ENCODE results near the gene LPCAT1. TPM values are rescaled to one million over a fixed set of nuclear protein-coding genes. Genes with fewer than 3 reads are reported as not detected.

Gene LPCAT1
- total and polyA plus RNA-seq, 2 of the 13 experiments (the other 11 are each of a cell fraction or from before 2014, with no cell fraction given) = 29.8 to 90.6 TPM

DNA sequence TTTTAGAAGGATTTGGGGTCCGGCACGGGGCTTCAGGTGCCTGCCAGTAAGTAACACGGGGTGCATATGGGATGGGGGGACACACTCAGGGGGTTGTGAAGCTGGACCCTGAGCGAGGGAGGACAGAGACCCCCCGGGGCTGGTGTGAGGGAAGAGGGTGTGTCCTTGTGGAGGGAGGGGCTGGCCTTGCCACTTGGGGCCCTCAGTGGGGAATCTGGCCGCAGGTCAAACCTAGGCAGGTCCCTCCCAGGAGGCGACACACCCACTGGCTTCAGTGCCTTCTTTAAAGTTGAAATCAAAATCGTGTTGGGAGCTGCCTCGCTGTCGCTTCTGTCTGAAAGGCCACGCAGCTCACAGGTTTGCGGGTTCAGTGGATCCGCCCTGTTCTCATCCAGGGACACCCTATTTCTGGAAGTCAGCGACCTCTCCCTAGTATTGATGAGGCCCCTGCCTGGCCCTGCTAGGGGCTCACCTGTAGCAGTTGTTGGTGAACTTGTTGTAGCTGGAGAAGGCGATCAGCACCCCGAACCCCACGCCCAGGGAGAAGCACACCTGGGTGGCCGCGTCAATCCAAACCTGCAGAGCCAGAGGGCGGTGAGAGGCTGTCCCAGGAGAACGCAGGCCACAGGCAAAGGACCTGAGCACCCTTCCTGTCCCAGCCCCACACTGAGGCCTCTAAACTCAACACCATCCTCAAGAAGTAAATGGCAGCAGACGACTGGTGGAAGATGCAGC, 108.0 kb downstream of the LPCAT1 start:
- CTCF ChIA-PET (ENCODE audit: low intra/inter-chr PET ratio, low total read pairs) = no interaction called here
- BruUV-seq (replicated peaks) = no TSS peak
- 18% methylated on average over 10 of the region's 22 CpGs for WGBS (ENCODE audit: low lambda C conversion rate)
- no peak for TF ChIP-seq ZNF761 (CRISPR knock-in tag; conservative IDR thresholded peaks at IDR 0.05)
- TF ChIP-seq AKAP8 (CRISPR knock-in tag; IDR thresholded peaks at IDR 0.05) = no peak
- no peak for TF ChIP-seq HCFC1 (IDR thresholded peaks at IDR 0.05; ENCODE audit: low read depth, low read length)
- no peak for TF ChIP-seq KDM5A (IDR thresholded peaks at IDR 0.05; ENCODE audit: borderline replicate concordance, low read length)
- no peak for TF ChIP-seq ZNF576 (CRISPR knock-in tag; IDR thresholded peaks at IDR 0.05)
- TF ChIP-seq NFIB (CRISPR knock-in tag; IDR thresholded peaks at IDR 0.05; ENCODE audit: borderline replicate concordance) = no peak
- TF ChIP-seq IKZF4 (CRISPR knock-in tag; IDR thresholded peaks at IDR 0.05; ENCODE audit: borderline replicate concordance, low read depth, not compliant biosample characterization) = no peak
- no peak for TF ChIP-seq GLI4 (CRISPR knock-in tag; IDR thresholded peaks at IDR 0.05; ENCODE audit: borderline replicate concordance)
- TF ChIP-seq ZNF841 (CRISPR knock-in tag; IDR thresholded peaks at IDR 0.05; ENCODE audit: borderline replicate concordance) = no peak
- no peak for TF ChIP-seq HOMEZ (CRISPR knock-in tag; IDR thresholded peaks at IDR 0.05; ENCODE audit: low read depth)
- TF ChIP-seq FOXP1 (IDR thresholded peaks at IDR 0.05) = no peak
- no peak for TF ChIP-seq FOXP1 (CRISPR knock-in tag; IDR thresholded peaks at IDR 0.05)
- no peak for TF ChIP-seq PHF5A (CRISPR knock-in tag; IDR thresholded peaks at IDR 0.05; ENCODE audit: low read depth, unreplicated experiment)
- TF ChIP-seq ZNF282 (IDR thresholded peaks at IDR 0.05; ENCODE audit: partially characterized antibody) = no peak
- no peak for TF ChIP-seq NFKBIZ (CRISPR knock-in tag; IDR thresholded peaks at IDR 0.05)
- TF ChIP-seq HMG20A (CRISPR knock-in tag; IDR thresholded peaks at IDR 0.05; ENCODE audit: borderline replicate concordance) = no peak
- TF ChIP-seq GZF1 (CRISPR knock-in tag; IDR thresholded peaks at IDR 0.05) = no peak
- TF ChIP-seq ZNF652 (CRISPR knock-in tag; IDR thresholded peaks at IDR 0.05; ENCODE audit: borderline replicate concordance, low read depth) = no peak
- no peak for TF ChIP-seq SNRNP70 (IDR thresholded peaks at IDR 0.05; ENCODE audit: low read depth, low read length)
- no peak for TF ChIP-seq ZKSCAN1 (IDR thresholded peaks at IDR 0.05; ENCODE audit: low read length)
- H3K4me1 ChIP-seq (ENCODE audit: insufficient read depth, low read length) = no peaks in the 10 kb centered on the region
- intact Hi-C loops (cut with micrococcal nuclease; ENCODE audit: unreplicated experiment) = no loop called here
- no peaks in the 10 kb centered on the region for H3K79me2 ChIP-seq (ENCODE audit: insufficient read depth, low read length)
- no peak for DNase-seq (ENCODE audit: low spot score)
- H3K4me2 ChIP-seq (ENCODE audit: low read depth, low read length) = no peak overlapping the region
- no peaks in the 10 kb centered on the region for H3K9me3 ChIP-seq (ENCODE audit: low read length)
- ATAC-seq = no peak
- H2AFZ ChIP-seq (ENCODE audit: low read length) = no peak overlapping the region
- H3K9ac ChIP-seq (ENCODE audit: insufficient read depth, low read depth, low read length) = no peak overlapping the region
- H3K27me3 ChIP-seq (ENCODE audit: control insufficient read depth in 1 of 2, insufficient read depth in 2 of 2, low read length in 2 of 2) = peaks cover 19 to 39% of the 10 kb centered on the region in 2 experiments
- no peak for FAIRE-seq
- H3K4me3 ChIP-seq (replicated peaks in 1 of 3; ENCODE audit: insufficient read depth in 1 of 3, low read depth in 2 of 3, low read length in 3 of 3) = no peak overlapping the region
- POLR2A ChIA-PET = no interaction called here
- peaks cover 4% of the 10 kb centered on the region; the same call in 1 of the 2 replicates for H4K20me1 ChIP-seq (ENCODE audit: insufficient read depth, low read length)
- H3K36me3 ChIP-seq (replicated peaks in 1 of 2; ENCODE audit: control insufficient read depth in 1 of 2, insufficient read depth in 2 of 2, low read length in 2 of 2) = no peaks in the 10 kb centered on the region
- no peak overlapping the region for H3K27ac ChIP-seq (ENCODE audit: extremely low read length, insufficient read depth, low read length)
- in situ Hi-C loops (cut with HindIII; ENCODE audit: extremely low pct_ligation_motif_present, low pct_unique_long_range_greater_than_20kb) = no loop called here

Data from HepG2 (cell line).